ENCODE measurements around the gene TAF6. TPM values are rescaled to one million over a fixed set of nuclear protein-coding genes. Genes with fewer than 3 reads are reported as not detected.

The TAF6 gene
- polyA plus RNA-seq, 1 donor from 2014 or later = 31.5 TPM

DNA sequence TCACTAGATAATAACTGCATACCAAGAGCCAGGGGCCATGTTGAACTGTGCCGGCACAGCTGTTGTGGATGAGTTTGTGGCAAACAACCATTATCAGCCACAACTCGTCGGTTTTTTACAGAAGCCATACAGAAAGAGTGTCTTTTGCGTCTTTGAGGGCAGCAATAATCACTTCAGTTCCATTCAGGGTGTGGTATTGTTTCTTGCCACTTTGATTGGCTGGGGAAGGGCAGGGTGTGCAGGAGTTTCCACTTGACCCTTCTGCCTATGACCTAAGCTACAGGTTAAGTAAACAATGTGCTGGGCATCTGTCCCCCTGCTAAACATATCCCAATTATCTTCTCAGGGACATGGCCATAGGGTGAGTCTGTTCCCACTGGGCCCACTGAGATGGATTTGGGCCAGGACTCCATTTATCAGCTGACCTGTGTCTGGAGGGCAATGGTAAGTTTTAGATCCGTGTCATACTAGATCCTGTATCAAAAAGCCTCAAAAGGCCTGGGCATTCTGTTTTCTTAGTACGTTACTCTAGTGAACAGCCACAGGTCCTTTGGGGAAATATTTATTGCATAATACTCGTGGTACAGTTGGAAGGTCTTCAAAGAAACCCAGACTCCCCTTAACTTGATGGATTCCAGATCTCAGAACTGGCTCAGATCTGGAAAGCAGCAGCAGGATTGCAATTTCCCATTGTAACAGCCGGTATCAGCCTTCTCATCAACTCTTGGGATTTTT is 53.5 kb downstream of the TAF6 start:
- Mint-ChIP-seq H3K27ac (no peak overlapping the region), H3K36me3 (peaks cover 15% of the 10 kb centered on the region), H3K27me3 (no peaks in the 10 kb centered on the region), H3K9me3 (peaks cover 0 to 2% (median 2%) of the 10 kb centered on the region in 3 donors), H3K4me1 (peaks cover 0 to 2% (median 0%) of the 10 kb centered on the region in 3 donors), H3K4me3 (no peak overlapping the region)

DNA sequence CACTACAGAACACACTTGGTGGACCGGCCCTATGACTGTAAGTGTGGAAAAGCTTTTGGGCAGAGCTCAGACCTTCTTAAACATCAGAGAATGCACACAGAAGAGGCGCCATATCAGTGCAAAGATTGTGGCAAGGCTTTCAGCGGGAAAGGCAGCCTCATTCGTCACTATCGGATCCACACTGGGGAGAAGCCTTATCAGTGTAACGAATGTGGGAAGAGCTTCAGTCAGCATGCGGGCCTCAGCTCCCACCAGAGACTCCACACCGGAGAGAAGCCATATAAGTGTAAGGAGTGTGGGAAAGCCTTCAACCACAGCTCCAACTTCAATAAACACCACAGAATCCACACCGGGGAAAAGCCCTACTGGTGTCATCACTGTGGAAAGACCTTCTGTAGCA is 55.0 kb downstream of the TAF6 start:
- no peaks in the 10 kb centered on the region for H3K9me3 Mint-ChIP-seq
- H3K4me3 Mint-ChIP-seq = no peak overlapping the region
- H3K27me3 Mint-ChIP-seq = no peaks in the 10 kb centered on the region
- H3K4me1 Mint-ChIP-seq = peaks cover 0 to 4% (median 3%) of the 10 kb centered on the region in 3 donors
- H3K27ac Mint-ChIP-seq = peak overlapping the region in 2 of 3 donors; percentile 19 to 77
- peaks cover 3% of the 10 kb centered on the region for H3K36me3 Mint-ChIP-seq

DNA sequence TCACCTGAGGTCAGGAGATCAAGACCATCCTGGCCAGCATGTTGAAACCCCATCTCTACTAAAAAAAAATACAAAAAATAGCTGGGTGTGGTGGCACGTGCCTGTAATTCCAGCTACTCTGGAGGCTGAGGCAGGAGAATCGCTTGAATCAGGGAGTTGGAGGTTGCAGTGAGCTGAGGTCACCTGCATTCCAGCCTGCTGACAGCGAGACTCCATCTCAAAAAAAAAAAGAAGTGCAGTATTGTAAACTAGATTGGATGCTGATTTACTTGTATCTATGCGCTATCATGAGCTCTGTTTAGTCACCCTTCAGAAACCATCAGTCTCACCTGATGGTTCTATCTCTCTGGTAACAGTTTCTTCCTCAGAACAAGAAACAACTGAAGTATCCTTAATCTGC is 55.8 kb downstream of the TAF6 start:
- Mint-ChIP-seq H3K36me3 (peaks cover 3% of the 10 kb centered on the region), H3K4me1 (peaks cover 0 to 8% (median 5%) of the 10 kb centered on the region in 3 donors), H3K27me3 (no peaks in the 10 kb centered on the region), H3K9me3 (no peaks in the 10 kb centered on the region), H3K27ac (no peak overlapping the region), H3K4me3 (no peak overlapping the region)

DNA sequence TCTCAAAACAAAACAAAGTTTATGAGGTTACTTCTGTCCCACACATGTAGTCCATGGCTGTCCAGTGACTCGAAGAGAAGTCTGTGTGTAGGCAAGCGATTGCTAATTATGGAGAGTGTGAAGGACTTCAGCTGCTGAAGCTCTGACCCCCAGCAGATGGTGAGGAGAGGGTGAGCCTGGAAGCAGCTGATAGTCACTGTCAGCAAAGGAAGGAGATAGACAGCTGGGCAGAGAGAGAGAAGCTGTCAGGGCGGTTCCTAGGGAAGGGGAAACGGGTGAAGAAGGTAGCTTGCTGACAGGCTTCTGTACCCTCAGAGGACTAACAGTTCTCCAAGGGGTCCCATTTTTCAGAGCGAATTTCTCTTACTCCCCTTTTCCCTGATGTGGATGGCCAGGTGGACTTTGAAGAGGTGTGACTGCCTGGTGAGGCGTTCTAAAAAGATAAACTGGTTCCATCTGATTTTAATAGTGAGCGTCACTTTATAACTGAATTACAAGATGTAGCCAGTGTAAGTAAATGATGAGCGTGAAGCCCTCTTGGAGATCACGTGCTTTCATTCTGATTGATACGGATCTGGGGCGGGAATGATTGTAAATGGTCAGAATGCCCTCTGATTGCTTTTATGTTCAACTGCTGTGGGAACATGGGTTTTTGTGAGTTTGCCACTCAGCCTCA is 57.5 kb downstream of the TAF6 start:
- Mint-ChIP-seq H3K9me3 (no peaks in the 10 kb centered on the region), H3K36me3 (no peaks in the 10 kb centered on the region), H3K27ac (no peak overlapping the region), H3K4me3 (no peak overlapping the region), H3K27me3 (no peaks in the 10 kb centered on the region), H3K4me1 (peaks cover 0 to 10% (median 5%) of the 10 kb centered on the region in 3 donors)

DNA sequence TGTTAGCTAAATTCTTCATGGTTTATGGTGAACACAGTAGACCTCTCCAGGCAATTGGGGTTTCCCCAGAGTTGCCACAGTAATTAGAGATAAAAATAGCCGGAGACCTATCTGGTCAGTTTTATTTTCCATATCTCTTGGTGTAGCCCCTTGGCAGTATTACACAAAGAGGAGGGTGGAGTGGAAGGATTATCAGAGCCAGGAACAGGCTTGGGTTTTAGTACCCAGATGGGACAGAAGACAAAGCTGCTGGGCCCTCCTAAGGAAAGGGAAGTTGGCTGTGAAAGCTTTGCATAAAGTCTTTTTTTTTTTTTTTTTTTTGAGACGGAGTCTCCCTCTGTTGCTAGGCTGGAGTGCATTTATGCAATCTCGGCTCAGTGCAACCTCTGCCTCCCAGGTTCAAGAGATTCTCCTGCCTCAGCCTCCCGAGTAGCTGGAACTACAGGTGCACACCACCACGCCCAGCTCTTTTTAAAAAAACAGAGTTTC is 59.9 kb downstream of the TAF6 start:
- Mint-ChIP-seq H3K27ac (peak overlapping the region in 2 of 3 donors; percentile 19 to 75), H3K4me3 (peak overlapping the region in 1 of 4 donors; percentile 25), H3K27me3 (no peaks in the 10 kb centered on the region), H3K9me3 (no peaks in the 10 kb centered on the region), H3K36me3 (no peaks in the 10 kb centered on the region), H3K4me1 (peaks cover 0 to 10% (median 5%) of the 10 kb centered on the region in 3 donors)

Other genes starting within 250 kb of the TAF6 start
- not detected for gene OR2AE1, start 242.3 kb downstream of the TAF6 start, polyA plus RNA-seq
- 30.2 TPM for gene TRIM4, start 199.8 kb downstream of the TAF6 start, polyA plus RNA-seq
- gene GJC3, start 189.7 kb downstream of the TAF6 start, polyA plus RNA-seq = not detected
- gene AZGP1, start 143.3 kb downstream of the TAF6 start, polyA plus RNA-seq = not detected
- gene ZKSCAN1, start 103.8 kb downstream of the TAF6 start, polyA plus RNA-seq = 35.3 TPM
- gene ZSCAN21, start 69.6 kb downstream of the TAF6 start, polyA plus RNA-seq = 9.9 TPM
- 31.7 TPM for gene ZNF3, start 37.6 kb downstream of the TAF6 start, polyA plus RNA-seq
- gene COPS6, start 30.4 kb downstream of the TAF6 start, polyA plus RNA-seq = 121 TPM
- gene MCM7, start 18.0 kb downstream of the TAF6 start, polyA plus RNA-seq = 33.4 TPM
- gene AP4M1, start 17.7 kb downstream of the TAF6 start, polyA plus RNA-seq = 4.5 TPM
- 4.5 TPM for gene CNPY4, start 276 bp upstream of the TAF6 start, polyA plus RNA-seq
- 1.4 TPM for gene MBLAC1, start 7.6 kb upstream of the TAF6 start, polyA plus RNA-seq
- 443 TPM for gene LAMTOR4, start 29.6 kb upstream of the TAF6 start, polyA plus RNA-seq
- 6.3 TPM for gene TRAPPC14, start 39.4 kb upstream of the TAF6 start, polyA plus RNA-seq
- gene GAL3ST4, start 49.3 kb upstream of the TAF6 start, polyA plus RNA-seq = 0.38 TPM
- 0.23 TPM for gene GPC2, start 58.0 kb upstream of the TAF6 start, polyA plus RNA-seq
- gene STAG3, start 58.6 kb upstream of the TAF6 start, polyA plus RNA-seq = 61.5 TPM
- gene PVRIG, start 100.6 kb upstream of the TAF6 start, polyA plus RNA-seq = 94.5 TPM
- gene SPDYE3, start 188.3 kb upstream of the TAF6 start, polyA plus RNA-seq = 9.9 TPM
- 14.3 TPM for gene PILRB, start 238.8 kb upstream of the TAF6 start, polyA plus RNA-seq